Measurements from ENCODE around the gene ANKRD22. TPM values are rescaled to one million over a fixed set of nuclear protein-coding genes. Genes with fewer than 3 reads are reported as not detected.

Gene ANKRD22
- total RNA-seq, 4 donors from 2014 or later, result 3.0 to 12.2 (median 6.1) TPM; not detected in 1

GRCh38 chr10:88800152-88801125, 51.2 kb downstream of the ANKRD22 start:
- Histone ChIP-seq H3K36me3 (no peaks in the 10 kb centered on the region), H3K27me3 (no peaks in the 10 kb centered on the region), H3K4me1 (peaks cover 0 to 3% (median 0%) of the 10 kb centered on the region in 4 donors), H3K9me3 (no peaks in the 10 kb centered on the region), H3K27ac (no peak overlapping the region), H3K4me3 (no peak overlapping the region)
- in situ Hi-C loops (cut with MboI; ENCODE audit: low pct_ligation_motif_present in 1 of 4, low pct_unique_long_range_greater_than_20kb in 1 of 4, low sequenced_read_pairs in 3 of 4), result loop anchor here in 1 of 4 donors (25.0 kb wide), 1 partner anchor 238 kb away; no protein-coding TSS in a partner anchor
- 83 to 92% methylated on average over 2 of the region's 2 CpGs for WGBS, 2 donors (ENCODE audit: low coverage in 1 of 2)
- intact Hi-C loops (cut with DNase I; ENCODE audit: low total_unique reads), result no loop called here
- no peak for DNase-seq
- TF ChIP-seq POLR2A (IDR thresholded peaks at IDR 0.05) (no peak), EP300 (IDR thresholded peaks at IDR 0.05; ENCODE audit: low read depth) (no peak), CTCF (IDR thresholded peaks at IDR 0.05) (no peak), POLR2AphosphoS5 (IDR thresholded peaks at IDR 0.05) (no peak)

GRCh38 chr10:88794731-88795130, 56.9 kb downstream of the ANKRD22 start:
- intact Hi-C loops (cut with DNase I; ENCODE audit: low total_unique reads) (no loop called here), in situ Hi-C loops (cut with MboI; ENCODE audit: low pct_ligation_motif_present in 1 of 4, low pct_unique_long_range_greater_than_20kb in 1 of 4, low sequenced_read_pairs in 3 of 4) (no loop called here)
- H3K9me3 ChIP-seq, result no peaks in the 10 kb centered on the region
- no peaks in the 10 kb centered on the region for H3K27me3 ChIP-seq
- DNase-seq, result no peak
- no peak for TF ChIP-seq POLR2AphosphoS5 (IDR thresholded peaks at IDR 0.05)
- H3K36me3 ChIP-seq, result no peaks in the 10 kb centered on the region
- no peak overlapping the region for H3K27ac ChIP-seq
- H3K4me3 ChIP-seq, result no peak overlapping the region
- 55 to 85% methylated on average over 1 of the region's 1 CpG for WGBS, 2 donors (ENCODE audit: low coverage in 1 of 2)
- H3K4me1 ChIP-seq, result no peaks in the 10 kb centered on the region

GRCh38 chr10:88793712-88794299, 57.8 kb downstream of the ANKRD22 start:
- 33 to 49% methylated on average over 2 of the region's 2 CpGs for WGBS, 2 donors (ENCODE audit: low coverage in 1 of 2)

GRCh38 chr10:88792661-88793060, 59.0 kb downstream of the ANKRD22 start:
- Histone ChIP-seq H3K9me3 (no peaks in the 10 kb centered on the region), H3K4me3 (no peak overlapping the region), H3K27ac (no peak overlapping the region), H3K36me3 (no peaks in the 10 kb centered on the region), H3K4me1 (no peaks in the 10 kb centered on the region), H3K27me3 (no peaks in the 10 kb centered on the region)
- in situ Hi-C loops (cut with MboI; ENCODE audit: low pct_ligation_motif_present in 1 of 4, low pct_unique_long_range_greater_than_20kb in 1 of 4, low sequenced_read_pairs in 3 of 4) (no loop called here), intact Hi-C loops (cut with DNase I; ENCODE audit: low total_unique reads) (no loop called here)
- TF ChIP-seq POLR2AphosphoS5 (IDR thresholded peaks at IDR 0.05) (no peak), EP300 (IDR thresholded peaks at IDR 0.05; ENCODE audit: low read depth) (no peak), CTCF (IDR thresholded peaks at IDR 0.05) (no peak)
- WGBS, 2 donors (ENCODE audit: low coverage in 1 of 2), result 79 to 85% methylated on average over 3 to 4 of the region's 4 CpGs
- peak; percentile 10 for DNase-seq

More at GRCh38 chr10:88793712-88794299, 57.8 kb downstream of the ANKRD22 start:
- TF ChIP-seq POLR2A (IDR thresholded peaks at IDR 0.05) (no peak), CTCF (IDR thresholded peaks at IDR 0.05) (no peak), POLR2AphosphoS5 (IDR thresholded peaks at IDR 0.05) (no peak), EP300 (IDR thresholded peaks at IDR 0.05; ENCODE audit: low read depth) (no peak)
- Histone ChIP-seq H3K4me3 (no peak overlapping the region), H3K27me3 (no peaks in the 10 kb centered on the region), H3K9me3 (no peaks in the 10 kb centered on the region), H3K36me3 (no peaks in the 10 kb centered on the region), H3K4me1 (no peaks in the 10 kb centered on the region), H3K27ac (no peak overlapping the region)
- intact Hi-C loops (cut with DNase I; ENCODE audit: low total_unique reads) (no loop called here), in situ Hi-C loops (cut with MboI; ENCODE audit: low pct_ligation_motif_present in 1 of 4, low pct_unique_long_range_greater_than_20kb in 1 of 4, low sequenced_read_pairs in 3 of 4) (no loop called here)
- no peak for DNase-seq

All from transverse colon (tissue), 4 donors.